SU-DHL-6 (cell line): ENCODE measurements around the gene SETBP1.

Experiments
- H2AFZ ChIP-seq: fragments of 200-600 bp; sonication (generic); 2 replicates; pipeline ENCODE4 v1.6.1; 2014; ENCODE audit warnings: low read depth, mild to moderate bottlenecking, moderate library complexity, mixed read lengths, antibody characterized with exemption, low read length; ENCODE audit not compliant: severe bottlenecking
- H3F3A ChIP-seq: fragments of 200-600 bp; shearing (Covaris generic); 2 replicates; pipeline ENCODE4 v1.6.0; 2016; ENCODE audit warnings: antibody characterized with exemption, mild to moderate bottlenecking; ENCODE audit not compliant: insufficient read depth
- H3K27ac ChIP-seq: fragments of 200-600 bp; sonication (generic); 2 replicates; pipeline ENCODE4 v1.5.1; 2016; ENCODE audit warnings: low read depth, mild to moderate bottlenecking, low read length, moderate library complexity, mixed read lengths
- H3K27me3 ChIP-seq: fragments of 200-600 bp; sonication (generic), shearing (Covaris generic); 2 replicates; pipeline ENCODE4 v1.6.0; 2014; ENCODE audit warnings: mild to moderate bottlenecking, low read length
- H3K36me3 ChIP-seq: fragments of 200-600 bp; sonication (generic); 2 replicates; pipeline ENCODE4 v1.6.1; 2014; ENCODE audit warnings: mild to moderate bottlenecking, low read length, mixed read lengths
- H3K4me2 ChIP-seq: fragments of 300-600, 200-600 bp; shearing (Covaris generic), sonication (generic); 2 replicates; pipeline ENCODE4 v1.6.0; 2014; ENCODE audit warnings: low read length, low read depth, mild to moderate bottlenecking; ENCODE audit not compliant: poor library complexity, severe bottlenecking
- H3K4me3 ChIP-seq: fragments of 200-600 bp; sonication (generic); 2 replicates; pipeline ENCODE4 v1.5.1; 2014; ENCODE audit warnings: antibody characterized with exemption, low read length, mild to moderate bottlenecking, mixed read lengths; ENCODE audit not compliant: insufficient read depth, poor library complexity, severe bottlenecking
- H3K79me2 ChIP-seq: fragments of 200-600 bp; sonication (generic); 2 replicates; pipeline ENCODE4 v1.6.1; 2014; ENCODE audit warnings: mild to moderate bottlenecking, low read length, moderate library complexity; ENCODE audit not compliant: insufficient read depth
- H3K9ac ChIP-seq: fragments of 200-600 bp; sonication (generic); 2 replicates; pipeline ENCODE4 v1.7.0; 2014; ENCODE audit warnings: mild to moderate bottlenecking, low read length
- H3K9me2 ChIP-seq: fragments of 200-600 bp; sonication (generic); replicated peaks from 2 replicates; pipeline ENCODE4 v1.6.1; 2014; ENCODE audit warnings: low read length; ENCODE audit not compliant: insufficient read depth
- H3K9me3 ChIP-seq: fragments of 200-600 bp; sonication (generic); 2 replicates; pipeline ENCODE4 v1.6.1; 2014; ENCODE audit warnings: low read length, mixed read lengths; ENCODE audit not compliant: insufficient read depth
- H4K20me1 ChIP-seq: fragments of 200-600 bp; sonication (generic); 2 replicates; pipeline ENCODE4 v1.6.1; 2014; ENCODE audit warnings: low read depth, mild to moderate bottlenecking, antibody characterized with exemption, low read length, moderate library complexity, mixed read lengths
- EZH2phosphoT487 ChIP-seq: fragments of 200-600 bp; sonication (generic), shearing (Covaris generic); conservative IDR thresholded peaks from 2 replicates; pipeline ENCODE4 v1.6.1; 2018; ENCODE audit warnings: mild to moderate bottlenecking, antibody characterized with exemption, low read length, moderate library complexity, mixed read lengths
- TF ChIP-seq, protein P1 (sequence below): fragments of 200-600 bp; sonication (generic); IDR thresholded peaks from one replicate; pipeline ENCODE4 v1.5.1; 2017; ENCODE audit warnings: antibody characterized with exemption, mild to moderate bottlenecking, low read length, moderate library complexity; ENCODE audit not compliant: insufficient read depth, poor library complexity, severe bottlenecking

Gene SETBP1

GRCh38 chr18:44668270-44668975 lies 12.3 kb upstream of the SETBP1 start:
- H3K4me2 ChIP-seq = no peak overlapping the region
- H3K4me3 ChIP-seq = no peak overlapping the region
- H3K27ac ChIP-seq = no peak overlapping the region
- H3K27me3 ChIP-seq = no peaks in the 10 kb centered on the region
- no peaks in the 10 kb centered on the region for H3K9me3 ChIP-seq
- no peak overlapping the region for H3K9ac ChIP-seq
- H3K79me2 ChIP-seq = no peaks in the 10 kb centered on the region
- no peaks in the 10 kb centered on the region for H4K20me1 ChIP-seq
- no peaks in the 10 kb centered on the region for H3K36me3 ChIP-seq
- no peaks in the 10 kb centered on the region for H3F3A ChIP-seq
- H3K9me2 ChIP-seq = no peaks in the 10 kb centered on the region
- TF ChIP-seq EZH2phosphoT487 = no peak
- no peak overlapping the region for H2AFZ ChIP-seq

GRCh38 chr18:44671914-44672313 lies 8.8 kb upstream of the SETBP1 start:
- TF ChIP-seq, protein P1, sequence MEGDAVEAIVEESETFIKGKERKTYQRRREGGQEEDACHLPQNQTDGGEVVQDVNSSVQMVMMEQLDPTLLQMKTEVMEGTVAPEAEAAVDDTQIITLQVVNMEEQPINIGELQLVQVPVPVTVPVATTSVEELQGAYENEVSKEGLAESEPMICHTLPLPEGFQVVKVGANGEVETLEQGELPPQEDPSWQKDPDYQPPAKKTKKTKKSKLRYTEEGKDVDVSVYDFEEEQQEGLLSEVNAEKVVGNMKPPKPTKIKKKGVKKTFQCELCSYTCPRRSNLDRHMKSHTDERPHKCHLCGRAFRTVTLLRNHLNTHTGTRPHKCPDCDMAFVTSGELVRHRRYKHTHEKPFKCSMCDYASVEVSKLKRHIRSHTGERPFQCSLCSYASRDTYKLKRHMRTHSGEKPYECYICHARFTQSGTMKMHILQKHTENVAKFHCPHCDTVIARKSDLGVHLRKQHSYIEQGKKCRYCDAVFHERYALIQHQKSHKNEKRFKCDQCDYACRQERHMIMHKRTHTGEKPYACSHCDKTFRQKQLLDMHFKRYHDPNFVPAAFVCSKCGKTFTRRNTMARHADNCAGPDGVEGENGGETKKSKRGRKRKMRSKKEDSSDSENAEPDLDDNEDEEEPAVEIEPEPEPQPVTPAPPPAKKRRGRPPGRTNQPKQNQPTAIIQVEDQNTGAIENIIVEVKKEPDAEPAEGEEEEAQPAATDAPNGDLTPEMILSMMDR = no peak
- TF ChIP-seq EZH2phosphoT487 = no peak
- Histone ChIP-seq H3F3A (no peaks in the 10 kb centered on the region), H4K20me1 (no peaks in the 10 kb centered on the region), H3K9ac (no peak overlapping the region), H3K4me2 (no peak overlapping the region), H3K9me2 (no peaks in the 10 kb centered on the region), H3K79me2 (no peaks in the 10 kb centered on the region), H3K27ac (no peak overlapping the region), H3K27me3 (no peaks in the 10 kb centered on the region), H2AFZ (no peak overlapping the region), H3K36me3 (no peaks in the 10 kb centered on the region), H3K9me3 (no peaks in the 10 kb centered on the region), H3K4me3 (no peak overlapping the region)

GRCh38 chr18:44672506-44672905 lies 8.2 kb upstream of the SETBP1 start:
- Histone ChIP-seq H3K27ac (no peak overlapping the region), H2AFZ (no peak overlapping the region), H3K36me3 (no peaks in the 10 kb centered on the region), H3F3A (no peaks in the 10 kb centered on the region), H3K4me3 (no peak overlapping the region), H3K79me2 (no peaks in the 10 kb centered on the region), H3K4me2 (no peak overlapping the region), H3K9ac (no peak overlapping the region), H4K20me1 (no peaks in the 10 kb centered on the region), H3K9me2 (no peaks in the 10 kb centered on the region), H3K9me3 (no peaks in the 10 kb centered on the region), H3K27me3 (no peaks in the 10 kb centered on the region)
- TF ChIP-seq EZH2phosphoT487 = no peak
- TF ChIP-seq, protein P1 = no peak

DNA sequence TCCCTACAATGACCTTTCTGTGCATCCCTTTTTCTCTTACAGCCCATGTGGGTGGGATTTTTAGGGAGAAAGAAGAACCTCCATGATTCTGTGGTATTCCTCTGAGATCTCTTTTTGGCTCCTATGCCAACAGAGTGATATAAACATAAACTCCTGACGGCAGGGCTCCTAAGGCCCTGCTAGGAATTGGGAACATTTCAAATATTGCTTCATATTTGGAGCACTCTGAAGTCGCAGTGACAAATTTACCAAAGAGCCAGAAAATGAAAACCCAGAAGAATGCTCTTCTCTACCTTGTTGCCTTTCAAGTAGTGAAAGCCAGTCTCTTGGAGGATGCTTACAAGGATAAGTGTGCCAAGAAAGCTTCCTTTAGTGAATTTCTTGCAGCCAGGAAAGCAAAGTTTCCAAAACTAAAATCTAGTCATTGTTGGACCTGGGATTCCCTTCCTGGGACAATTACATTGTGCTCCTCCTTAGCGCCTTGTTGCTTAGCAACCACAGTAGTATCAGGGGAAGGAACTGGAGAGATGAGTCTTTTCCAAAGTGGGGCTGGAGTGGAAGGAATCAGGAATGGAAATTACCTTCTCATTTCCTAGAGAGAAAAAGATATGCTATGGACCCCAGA lies 7.3 kb upstream of the SETBP1 start:
- no peak for TF ChIP-seq EZH2phosphoT487
- TF ChIP-seq, protein P1 = no peak
- Histone ChIP-seq H3K36me3 (no peaks in the 10 kb centered on the region), H3K4me2 (no peak overlapping the region), H4K20me1 (no peaks in the 10 kb centered on the region), H3K9me2 (no peaks in the 10 kb centered on the region), H2AFZ (no peak overlapping the region), H3K9me3 (no peaks in the 10 kb centered on the region), H3F3A (no peaks in the 10 kb centered on the region), H3K27ac (no peak overlapping the region), H3K27me3 (no peaks in the 10 kb centered on the region), H3K4me3 (no peak overlapping the region), H3K9ac (no peak overlapping the region), H3K79me2 (no peaks in the 10 kb centered on the region)
